Spinal cord (tissue), 10 donors: ENCODE data around the gene BET1L. TPM values are rescaled to one million over a fixed set of nuclear protein-coding genes. Genes with fewer than 3 reads are reported as not detected.
"Not testable (repeated sequence)": the region's sequence is repeated elsewhere in the genome, so short reads cannot be mapped to it uniquely, and the experiment has no call there.

Experiments used
- DNase-seq, 6 donors: peaks; one replicate each; pipeline versions ENCODE4 v3.0.0 to v3.0.0-alpha.2; 2013 to 2015; ENCODE audit warnings: low spot score in 6 of 6, low read depth in 4 of 6
- H3K27ac ChIP-seq: one replicate; pipeline ENCODE4 v1.5.1; 2013; ENCODE audit warnings: low read depth, low read length, control low read depth
- H3K27me3 ChIP-seq: one replicate; pipeline ENCODE4 v1.6.1; 2013; ENCODE audit warnings: low read length; ENCODE audit not compliant: control insufficient read depth, insufficient read depth
- H3K36me3 ChIP-seq: one replicate; pipeline ENCODE4 v1.6.1; 2013; ENCODE audit warnings: low read length; ENCODE audit not compliant: control insufficient read depth, insufficient read depth
- H3K4me1 ChIP-seq: one replicate; pipeline ENCODE4 v1.6.1; 2013; ENCODE audit warnings: low read length; ENCODE audit not compliant: control insufficient read depth, insufficient read depth
- H3K4me3 ChIP-seq: one replicate; pipeline ENCODE4 v1.5.1; 2013; ENCODE audit warnings: low read depth, low read length, control low read depth
- H3K9me3 ChIP-seq: one replicate; pipeline ENCODE4 v1.6.1; 2013; ENCODE audit warnings: low read length; ENCODE audit not compliant: control insufficient read depth, insufficient read depth
- WGBS: methylation state at CpG from one replicate; pipeline ENCODE4 v1.1.5; 2013; ENCODE audit warnings: missing lambda C conversion rate; ENCODE audit not compliant: insufficient coverage; 5-methylcytosine and 5-hydroxymethylcytosine counted together
- polyA plus RNA-seq, 2 donors: library from polyadenylated mRNA; unstranded; fragments of 120-200 nt; gene quantifications; one replicate each; pipeline ENCODE4 v1.2.1, GENCODE V29; 2013; ENCODE audit not compliant: insufficient read length in 2 of 2
- total RNA-seq, 2 donors: library from RNA; depleted of rRNA in 1 of 2; stranded (reverse); fragments of 120-200 nt in 1 of 2; fragments of >200 nt in 1 of 2; gene quantifications; one replicate each; pipeline versions ENCODE4 v1.2.3 to v1.2.4, GENCODE V29; 2013 to 2014
- donor health status: healthy.

The BET1L gene
- total and polyA plus RNA-seq, 4 donors, result 11.2 to 31.2 (median 21.2) TPM

DNA sequence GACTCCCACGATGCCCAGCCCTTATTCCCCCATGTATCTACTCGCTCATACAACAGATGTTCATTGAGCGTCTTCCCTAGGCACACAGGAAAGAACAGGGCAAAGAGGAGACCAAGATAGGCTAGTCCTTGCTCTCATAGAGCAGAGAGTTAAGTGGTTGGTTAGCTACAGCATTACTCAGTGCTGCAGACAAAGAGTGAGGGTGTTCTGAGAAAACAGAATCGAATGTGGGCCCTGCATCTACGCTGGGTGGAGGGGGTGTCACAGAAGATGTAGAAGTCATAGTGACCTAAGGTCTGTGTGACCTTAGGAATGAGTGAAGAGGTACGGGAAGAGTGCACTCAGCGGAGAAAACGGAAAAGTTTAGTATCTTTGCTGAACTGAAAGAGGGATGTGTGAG is 41.9 kb upstream of the BET1L start:
- no peak for DNase-seq
- Histone ChIP-seq H3K27me3 (no peaks in the 10 kb centered on the region), H3K9me3 (no peaks in the 10 kb centered on the region), H3K4me1 (no peaks in the 10 kb centered on the region), H3K36me3 (peaks cover 72% of the 10 kb centered on the region), H3K27ac (no peak overlapping the region), H3K4me3 (no peak overlapping the region)
- 95% methylated on average over 5 of the region's 8 CpGs for WGBS

GRCh38 chr11:244376-244775 is 37.2 kb upstream of the BET1L start:
- no peak overlapping the region for H3K27ac ChIP-seq
- H3K9me3 ChIP-seq, result no peaks in the 10 kb centered on the region
- H3K27me3 ChIP-seq, result no peaks in the 10 kb centered on the region
- peaks cover 51% of the 10 kb centered on the region for H3K36me3 ChIP-seq
- DNase-seq, result no peak
- WGBS, result 100% methylated on average over 1 of the region's 2 CpGs
- H3K4me1 ChIP-seq, result no peaks in the 10 kb centered on the region
- no peak overlapping the region for H3K4me3 ChIP-seq

DNA sequence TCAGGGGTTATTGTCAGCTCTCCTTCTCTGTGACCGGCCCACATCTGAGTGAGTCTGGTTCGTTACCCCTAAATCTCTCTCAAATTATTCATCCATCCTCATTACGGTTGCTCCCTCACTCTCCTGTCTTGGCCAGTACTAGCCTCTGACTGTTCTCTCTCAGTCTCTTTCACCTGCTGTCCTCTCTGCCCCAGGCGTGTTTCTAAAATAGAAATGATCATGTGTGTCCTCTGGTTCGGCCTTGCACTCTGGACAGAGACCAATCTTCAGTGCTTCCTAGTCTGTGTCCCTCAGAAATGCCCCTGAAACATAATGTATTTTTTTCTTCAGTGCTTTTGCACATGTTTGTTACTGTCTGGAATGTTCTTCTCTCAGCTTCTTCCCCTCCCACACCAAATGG is 34.4 kb upstream of the BET1L start:
- Histone ChIP-seq H3K36me3 (peaks cover 32% of the 10 kb centered on the region), H3K27ac (no peak overlapping the region), H3K4me3 (no peak overlapping the region), H3K4me1 (peaks cover 3% of the 10 kb centered on the region), H3K27me3 (no peaks in the 10 kb centered on the region), H3K9me3 (no peaks in the 10 kb centered on the region)
- no peak for DNase-seq
- WGBS, result 100% methylated on average over 2 of the region's 5 CpGs

DNA sequence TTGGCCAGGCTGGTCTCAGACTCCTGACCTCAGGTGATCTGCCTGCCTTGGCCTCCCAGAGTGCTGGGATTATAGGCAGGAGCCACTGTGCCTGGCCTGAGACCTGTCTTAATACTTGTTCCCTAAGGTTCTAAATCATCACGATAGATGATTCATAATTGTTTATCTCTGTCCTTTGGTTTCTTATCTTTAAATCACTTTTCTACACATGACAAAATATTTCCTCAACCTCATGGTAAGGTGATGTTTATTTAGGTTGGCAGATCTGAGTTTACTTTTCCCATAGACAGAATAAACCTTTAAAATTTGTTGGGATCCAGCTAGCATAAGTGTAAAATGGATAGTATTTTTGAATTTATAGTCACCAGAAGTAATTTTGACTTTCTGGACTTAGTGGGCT is 33.1 kb upstream of the BET1L start:
- Histone ChIP-seq H3K4me3 (no peak overlapping the region), H3K9me3 (no peaks in the 10 kb centered on the region), H3K27me3 (no peaks in the 10 kb centered on the region), H3K36me3 (peaks cover 22% of the 10 kb centered on the region), H3K27ac (no peak overlapping the region), H3K4me1 (peaks cover 4% of the 10 kb centered on the region)
- no CpG with 5 or more reads among the region's 1 CpG for WGBS
- DNase-seq, result no peak

DNA sequence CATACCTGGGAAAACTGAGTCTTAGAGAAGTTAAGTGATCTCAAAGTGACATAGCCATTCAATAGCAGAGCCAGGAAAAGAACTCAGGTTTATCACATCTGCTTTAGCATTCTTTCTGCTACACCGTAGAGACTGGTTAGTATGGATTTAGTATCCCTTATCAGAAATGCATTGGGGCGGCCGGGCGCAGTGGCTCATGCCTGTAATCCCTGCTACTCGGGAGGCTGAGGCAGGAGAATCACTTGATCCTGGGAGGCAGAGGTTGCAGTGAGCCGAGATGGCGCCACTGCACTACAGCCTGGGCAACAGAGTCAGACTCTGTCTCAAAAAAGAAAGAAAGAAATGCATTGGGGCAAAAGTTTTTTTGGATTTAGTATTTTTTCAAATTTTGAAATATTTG is 31.1 kb upstream of the BET1L start:
- not testable (repeated sequence) for H3K27ac ChIP-seq, H3K4me1 ChIP-seq, H3K9me3 ChIP-seq, H3K4me3 ChIP-seq, H3K27me3 ChIP-seq, DNase-seq
- H3K36me3 ChIP-seq, result peaks cover 12% of the 10 kb centered on the region
- WGBS, result 96% methylated on average over 4 of the region's 7 CpGs

DNA sequence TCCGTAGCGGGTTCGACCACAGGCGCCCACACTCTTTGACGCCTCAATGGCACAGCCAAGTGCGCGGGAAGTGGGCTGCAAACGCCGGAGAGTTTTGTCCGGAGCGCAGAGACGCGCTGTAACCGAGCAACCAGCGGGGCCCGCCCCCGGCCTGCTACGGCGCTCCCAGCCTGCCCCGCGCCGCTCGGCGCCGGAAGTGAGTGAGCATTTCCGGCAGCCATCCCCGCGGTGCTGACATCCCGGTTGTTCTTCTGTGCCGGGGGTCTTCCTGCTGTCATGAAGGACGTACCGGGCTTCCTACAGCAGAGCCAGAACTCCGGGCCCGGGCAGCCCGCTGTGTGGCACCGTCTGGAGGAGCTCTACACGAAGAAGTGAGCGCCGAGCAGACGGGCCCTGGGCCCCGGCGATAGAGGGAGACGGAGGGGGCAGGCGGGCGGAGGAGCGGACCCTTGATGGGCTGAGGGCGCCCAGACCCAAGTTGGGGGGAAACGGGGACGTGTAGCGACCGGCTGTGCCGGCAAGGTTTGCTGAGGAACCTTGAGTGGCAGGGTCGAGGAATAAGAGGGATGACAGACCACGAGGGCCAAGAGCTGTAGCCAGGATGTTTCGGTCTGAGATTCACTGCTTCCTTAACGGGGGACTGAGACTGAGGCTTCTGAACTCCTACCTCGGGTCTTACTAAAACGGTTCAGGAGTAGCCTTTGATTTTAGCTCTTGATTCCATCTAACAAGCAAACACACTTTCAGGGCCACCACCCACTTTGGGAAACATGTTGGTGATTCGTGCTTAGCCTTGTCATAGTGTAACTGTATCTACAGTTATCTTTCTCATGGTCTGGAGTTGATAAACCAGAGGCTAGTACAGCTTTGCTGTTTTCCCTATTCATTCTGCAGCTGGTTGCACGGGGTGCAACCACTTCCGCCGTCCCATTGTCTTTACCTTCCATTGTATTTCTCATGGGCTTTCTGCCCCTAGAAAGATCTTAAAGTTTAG is 29.9 kb upstream of the BET1L start, which contains the start of gene PSMD13:
Gene PSMD13 (plus strand): TSS at position 203 of the 994 bp plus-strand sequence. CDS start 74 bp downstream, at position 277.
- DNase-seq, result peak in 5 of 6 donors; percentile 4 to 95 (median 81)
- Histone ChIP-seq H3K4me1 (peaks cover 9% of the 10 kb centered on the region), H3K27ac (peak within 1 kb of the TSS; percentile 97), H3K27me3 (no peaks in the 10 kb centered on the region), H3K9me3 (no peaks in the 10 kb centered on the region), H3K4me3 (peak within 1 kb of the TSS; percentile 89), H3K36me3 (peaks cover 22% of the 10 kb centered on the region)
- under 1% methylated on average over 56 of the region's 62 CpGs for WGBS

GRCh38 chr11:235997-236773 is 29.0 kb upstream of the BET1L start, which contains the start of gene SIRT3:
Gene SIRT3, minus strand, starts transcription at chr11:236342. Its CDS starts 14 bp downstream, at chr11:236328.
- WGBS, result 0% methylated on average over 52 of the region's 70 CpGs
- H3K27ac ChIP-seq, result peak within 1 kb of the TSS; percentile 97
- peaks cover 20% of the 10 kb centered on the region for H3K36me3 ChIP-seq
- no peaks in the 10 kb centered on the region for H3K9me3 ChIP-seq
- H3K4me1 ChIP-seq, result peaks cover 9% of the 10 kb centered on the region
- no peaks in the 10 kb centered on the region for H3K27me3 ChIP-seq
- H3K4me3 ChIP-seq, result peak within 1 kb of the TSS; percentile 89
- DNase-seq, result peak; percentile 71 to 96 (median 82)

GRCh38 chr11:235609-235996 is 28.4 kb upstream of the BET1L start:
- peak overlapping the region; percentile 84 for H3K27ac ChIP-seq
- peaks cover 9% of the 10 kb centered on the region for H3K4me1 ChIP-seq
- peaks cover 15% of the 10 kb centered on the region for H3K36me3 ChIP-seq
- WGBS, result 1% methylated on average over 10 of the region's 13 CpGs
- peak in 2 of 6 donors; percentile 0 to 28 for DNase-seq
- no peaks in the 10 kb centered on the region for H3K27me3 ChIP-seq
- H3K4me3 ChIP-seq, result peak overlapping the region; percentile 73
- no peaks in the 10 kb centered on the region for H3K9me3 ChIP-seq

- WGBS, result 73% methylated on average over 7 of the region's 8 CpGs
- no peak for DNase-seq
- Histone ChIP-seq H3K27me3 (no peaks in the 10 kb centered on the region), H3K27ac (peak overlapping the region; percentile 84), H3K4me3 (peak overlapping the region; percentile 73), H3K9me3 (no peaks in the 10 kb centered on the region), H3K36me3 (peaks cover 19% of the 10 kb centered on the region), H3K4me1 (peaks cover 9% of the 10 kb centered on the region)
These were observed 28.0 kb upstream of the BET1L start for GRCh38 chr11:235180-235579.
